Activated naive CD8-positive, alpha-beta T cell treated with anti-CD3 and anti-CD28 coated beads, Interleukin-2, amount 50 U/mL, for 24 hours (primary cell): ENCODE results near the gene CCM2.

Source experiments
- ATAC-seq: fragments of 150-1000 bp; cut with Tn5 transposase; one replicate; pipeline ENCODE4 v1.10.0; 2021
- DNase-seq: peaks from one replicate; pipeline ENCODE4 v3.0.0; 2021
- H3K27ac Mint-ChIP-seq: one replicate; pipeline ENCODE4 v1.8.0; 2021; ENCODE audit warnings: mild to moderate bottlenecking, mixed read lengths
- H3K27me3 Mint-ChIP-seq: one replicate; pipeline ENCODE4 v1.8.0; 2021; ENCODE audit warnings: mixed read lengths
- H3K36me3 Mint-ChIP-seq: one replicate; pipeline ENCODE4 v1.8.0; 2021; ENCODE audit warnings: low read depth, mixed read lengths
- H3K4me1 Mint-ChIP-seq: one replicate; pipeline ENCODE4 v1.8.0; 2021; ENCODE audit warnings: mixed read lengths
- H3K4me3 Mint-ChIP-seq: one replicate; pipeline ENCODE4 v1.8.0; 2021; ENCODE audit warnings: mild to moderate bottlenecking, moderate library complexity, mixed read lengths
- H3K9me3 Mint-ChIP-seq: one replicate; pipeline ENCODE4 v1.8.0; 2021; ENCODE audit warnings: mixed read lengths

The CCM2 gene

GRCh38 chr7:45000093-45001032, at the start of gene CCM2:
Gene CCM2, plus strand, starts transcription at chr7:45000201. Its CDS starts 133 bp downstream, at chr7:45000334.
- Mint-ChIP-seq H3K4me3 (peak within 1 kb of the TSS; percentile 92), H3K27me3 (no peaks in the 10 kb centered on the region), H3K4me1 (peaks cover 60% of the 10 kb centered on the region), H3K9me3 (no peaks in the 10 kb centered on the region), H3K27ac (peak within 1 kb of the TSS; percentile 98), H3K36me3 (peaks cover 20% of the 10 kb centered on the region)
- DNase-seq (no peak), ATAC-seq (no peak)

GRCh38 chr7:44953156-44953555, 46.8 kb upstream of the CCM2 start:
- Mint-ChIP-seq H3K36me3 (no peaks in the 10 kb centered on the region), H3K9me3 (no peaks in the 10 kb centered on the region), H3K27me3 (peaks cover 2% of the 10 kb centered on the region), H3K4me3 (no peak overlapping the region), H3K4me1 (peaks cover 6% of the 10 kb centered on the region), H3K27ac (no peak overlapping the region)
- no peak for ATAC-seq
- no peak for DNase-seq

- Mint-ChIP-seq H3K27ac (no peak overlapping the region), H3K9me3 (no peaks in the 10 kb centered on the region), H3K4me3 (no peak overlapping the region), H3K4me1 (peaks cover 26% of the 10 kb centered on the region), H3K36me3 (peaks cover 6% of the 10 kb centered on the region), H3K27me3 (no peaks in the 10 kb centered on the region)
- ATAC-seq (no peak), DNase-seq (no peak)
Measured at GRCh38 chr7:44955733-44956132, 44.3 kb upstream of the CCM2 start.

GRCh38 chr7:44956157-44956766, 43.7 kb upstream of the CCM2 start:
- Mint-ChIP-seq H3K27me3 (no peaks in the 10 kb centered on the region), H3K27ac (no peak overlapping the region), H3K9me3 (no peaks in the 10 kb centered on the region), H3K36me3 (peaks cover 6% of the 10 kb centered on the region), H3K4me3 (no peak overlapping the region), H3K4me1 (peaks cover 26% of the 10 kb centered on the region)
- DNase-seq (peak; percentile 5), ATAC-seq (no peak)

GRCh38 chr7:44958645-44959344, 41.2 kb upstream of the CCM2 start:
- peaks cover 26% of the 10 kb centered on the region for H3K4me1 Mint-ChIP-seq
- H3K27me3 Mint-ChIP-seq: no peaks in the 10 kb centered on the region
- H3K27ac Mint-ChIP-seq: peak overlapping the region; percentile 9
- no peaks in the 10 kb centered on the region for H3K9me3 Mint-ChIP-seq
- DNase-seq (no peak), ATAC-seq (no peak)
- H3K4me3 Mint-ChIP-seq: no peak overlapping the region
- peaks cover 13% of the 10 kb centered on the region for H3K36me3 Mint-ChIP-seq

GRCh38 chr7:44959433-44959951, 40.5 kb upstream of the CCM2 start:
- Mint-ChIP-seq H3K4me1 (peaks cover 28% of the 10 kb centered on the region), H3K36me3 (peaks cover 16% of the 10 kb centered on the region), H3K27me3 (no peaks in the 10 kb centered on the region), H3K27ac (peak overlapping the region; percentile 59), H3K4me3 (peak overlapping the region; percentile 12), H3K9me3 (no peaks in the 10 kb centered on the region)
- DNase-seq (peak; percentile 57), ATAC-seq (peak; percentile 53)

- Mint-ChIP-seq H3K9me3 (no peaks in the 10 kb centered on the region), H3K4me1 (peaks cover 23% of the 10 kb centered on the region), H3K27ac (peak overlapping the region; percentile 59), H3K36me3 (peaks cover 20% of the 10 kb centered on the region), H3K27me3 (no peaks in the 10 kb centered on the region), H3K4me3 (peak overlapping the region; percentile 12)
- peak; percentile 9 for ATAC-seq
- peak; percentile 16 for DNase-seq
Measured at GRCh38 chr7:44960011-44960580, 39.9 kb upstream of the CCM2 start.

GRCh38 chr7:44961844-44962482, 38.0 kb upstream of the CCM2 start:
- DNase-seq (peak; percentile 14), ATAC-seq (no peak)
- no peak overlapping the region for H3K4me3 Mint-ChIP-seq
- H3K27ac Mint-ChIP-seq: no peak overlapping the region
- no peaks in the 10 kb centered on the region for H3K27me3 Mint-ChIP-seq
- peaks cover 24% of the 10 kb centered on the region for H3K4me1 Mint-ChIP-seq
- H3K9me3 Mint-ChIP-seq: no peaks in the 10 kb centered on the region
- peaks cover 34% of the 10 kb centered on the region for H3K36me3 Mint-ChIP-seq

- H3K9me3 Mint-ChIP-seq: no peaks in the 10 kb centered on the region
- peak; percentile 12 for DNase-seq
- H3K27me3 Mint-ChIP-seq: no peaks in the 10 kb centered on the region
- no peak overlapping the region for H3K27ac Mint-ChIP-seq
- no peak overlapping the region for H3K4me3 Mint-ChIP-seq
- no peak for ATAC-seq
- peaks cover 40% of the 10 kb centered on the region for H3K36me3 Mint-ChIP-seq
- H3K4me1 Mint-ChIP-seq: peaks cover 24% of the 10 kb centered on the region
Measured at GRCh38 chr7:44962483-44963251, 37.3 kb upstream of the CCM2 start.

- no peaks in the 10 kb centered on the region for H3K27me3 Mint-ChIP-seq
- DNase-seq: peak; percentile 10
- no peaks in the 10 kb centered on the region for H3K9me3 Mint-ChIP-seq
- H3K27ac Mint-ChIP-seq: peak overlapping the region; percentile 5
- ATAC-seq: no peak
- H3K4me1 Mint-ChIP-seq: peaks cover 28% of the 10 kb centered on the region
- peaks cover 49% of the 10 kb centered on the region for H3K36me3 Mint-ChIP-seq
- no peak overlapping the region for H3K4me3 Mint-ChIP-seq
Measured at GRCh38 chr7:44963364-44964290, 36.4 kb upstream of the CCM2 start.

- no peak overlapping the region for H3K4me3 Mint-ChIP-seq
- peak; percentile 4 for ATAC-seq
- peak; percentile 15 for DNase-seq
- H3K4me1 Mint-ChIP-seq: peaks cover 22% of the 10 kb centered on the region
- no peaks in the 10 kb centered on the region for H3K9me3 Mint-ChIP-seq
- no peaks in the 10 kb centered on the region for H3K27me3 Mint-ChIP-seq
- no peak overlapping the region for H3K27ac Mint-ChIP-seq
- H3K36me3 Mint-ChIP-seq: peaks cover 54% of the 10 kb centered on the region
Measured at GRCh38 chr7:44964384-44964830, 35.6 kb upstream of the CCM2 start.

GRCh38 chr7:44964831-44965440, 35.1 kb upstream of the CCM2 start:
- Mint-ChIP-seq H3K9me3 (no peaks in the 10 kb centered on the region), H3K36me3 (peaks cover 51% of the 10 kb centered on the region), H3K27me3 (no peaks in the 10 kb centered on the region), H3K27ac (peak overlapping the region; percentile 60), H3K4me1 (peaks cover 17% of the 10 kb centered on the region), H3K4me3 (no peak overlapping the region)
- DNase-seq: peak; percentile 17
- no peak for ATAC-seq
